OCI-LY1 (cell line): Measurements from ENCODE around the gene CHCHD4.

Experiments
- CTCF ChIP-seq: fragments of 200-600 bp; sonication (generic), shearing (Covaris generic); IDR thresholded peaks from 2 replicates; pipeline ENCODE4 v1.5.1; 2017; ENCODE audit warnings: mild to moderate bottlenecking, antibody characterized with exemption, low read length, moderate library complexity, mixed read lengths
- EZH2 ChIP-seq: fragments of 200-600 bp; sonication (generic), shearing (Covaris generic); IDR thresholded peaks from 2 replicates; pipeline ENCODE4 v1.8.0; 2017; ENCODE audit warnings: borderline replicate concordance, mixed run types, mild to moderate bottlenecking, antibody characterized with exemption, low read length, moderate library complexity, mixed read lengths

GRCh38 chr3:14141144-14141543 is 16.5 kb upstream of the CHCHD4 start:
- TF ChIP-seq CTCF: no peak
- no peak for TF ChIP-seq EZH2
